ENCODE results near the gene QKI. TPM values are rescaled to one million over a fixed set of nuclear protein-coding genes. Genes with fewer than 3 reads are reported as not detected.

The QKI gene
- total RNA-seq, 1 donor from 2014 or later: 204 TPM

- Histone ChIP-seq H3K79me2 (ENCODE audit: insufficient read depth, low read length) (peaks cover 99% of the 10 kb centered on the region), H3K4me3 (ENCODE audit: insufficient read depth, low read depth, low read length) (no peak overlapping the region), H3K9me3 (ENCODE audit: insufficient read depth, low read depth, low read length) (no peaks in the 10 kb centered on the region), H3K4me1 (ENCODE audit: insufficient read depth, low read length) (peaks cover 22% of the 10 kb centered on the region), H3K36me3 (ENCODE audit: insufficient read depth, low read length) (no peaks in the 10 kb centered on the region), H3K9ac (ENCODE audit: low read length) (no peak overlapping the region), H3K27me3 (ENCODE audit: insufficient read depth, low read length) (no peaks in the 10 kb centered on the region), H2AFZ (ENCODE audit: low read depth, low read length) (no peak overlapping the region), H4K20me1 (ENCODE audit: insufficient read depth, low read length) (peaks cover 55% of the 10 kb centered on the region), H3K27ac (ENCODE audit: low read depth, low read length) (no peak overlapping the region), H3K4me2 (ENCODE audit: low read length) (no peak overlapping the region)
- DNase-seq (ENCODE audit: low read depth) (no peak), FAIRE-seq (no peak)
- H3K27me3 Mint-ChIP-seq (ENCODE audit: low read depth, unreplicated experiment): no peaks in the 10 kb centered on the region
- H3K4me3 Mint-ChIP-seq (ENCODE audit: unreplicated experiment): no peak overlapping the region
- TF ChIP-seq EZH2 (IDR thresholded peaks at IDR 0.05; ENCODE audit: insufficient read depth, low read length): no peak
- no peak for TF ChIP-seq CTCF (IDR thresholded peaks at IDR 0.05; ENCODE audit: insufficient read depth, low read depth, low read length)
- peaks cover 44% of the 10 kb centered on the region for H3K4me1 Mint-ChIP-seq (ENCODE audit: low read depth, unreplicated experiment)
- no peak overlapping the region for H3K27ac Mint-ChIP-seq (ENCODE audit: unreplicated experiment)
- H3K36me3 Mint-ChIP-seq (ENCODE audit: low read depth, unreplicated experiment): no peaks in the 10 kb centered on the region
- H3K9me3 Mint-ChIP-seq (ENCODE audit: unreplicated experiment): no peaks in the 10 kb centered on the region
These were observed 48.7 kb downstream of the QKI start for GRCh38 chr6:163463180-163463579.

GRCh38 chr6:163463795-163464194 lies 49.3 kb downstream of the QKI start:
- Mint-ChIP-seq H3K4me3 (ENCODE audit: unreplicated experiment) (no peak overlapping the region), H3K36me3 (ENCODE audit: low read depth, unreplicated experiment) (no peaks in the 10 kb centered on the region), H3K9me3 (ENCODE audit: unreplicated experiment) (no peaks in the 10 kb centered on the region), H3K27ac (ENCODE audit: unreplicated experiment) (peak overlapping the region; percentile 72), H3K27me3 (ENCODE audit: low read depth, unreplicated experiment) (no peaks in the 10 kb centered on the region), H3K4me1 (ENCODE audit: low read depth, unreplicated experiment) (peaks cover 45% of the 10 kb centered on the region)
- Histone ChIP-seq H3K36me3 (ENCODE audit: insufficient read depth, low read length) (no peaks in the 10 kb centered on the region), H3K4me2 (ENCODE audit: low read length) (no peak overlapping the region), H4K20me1 (ENCODE audit: insufficient read depth, low read length) (peaks cover 51% of the 10 kb centered on the region), H3K79me2 (ENCODE audit: insufficient read depth, low read length) (peaks cover 99% of the 10 kb centered on the region), H3K27ac (ENCODE audit: low read depth, low read length) (no peak overlapping the region), H3K4me1 (ENCODE audit: insufficient read depth, low read length) (peaks cover 16% of the 10 kb centered on the region), H2AFZ (ENCODE audit: low read depth, low read length) (no peak overlapping the region), H3K27me3 (ENCODE audit: insufficient read depth, low read length) (no peaks in the 10 kb centered on the region), H3K9me3 (ENCODE audit: insufficient read depth, low read depth, low read length) (no peaks in the 10 kb centered on the region), H3K4me3 (ENCODE audit: insufficient read depth, low read depth, low read length) (no peak overlapping the region), H3K9ac (ENCODE audit: low read length) (no peak overlapping the region)
- TF ChIP-seq EZH2 (IDR thresholded peaks at IDR 0.05; ENCODE audit: insufficient read depth, low read length): no peak
- no peak for TF ChIP-seq CTCF (IDR thresholded peaks at IDR 0.05; ENCODE audit: insufficient read depth, low read depth, low read length)
- no peak for DNase-seq (ENCODE audit: low read depth)
- FAIRE-seq: no peak

- H4K20me1 ChIP-seq (ENCODE audit: insufficient read depth, low read length): peaks cover 52% of the 10 kb centered on the region
These were observed 52.4 kb downstream of the QKI start for GRCh38 chr6:163466839-163467390.

More at GRCh38 chr6:163466839-163467390, 52.4 kb downstream of the QKI start:
- FAIRE-seq (no peak), DNase-seq (ENCODE audit: low read depth) (peak; percentile 20)
- H3K4me3 Mint-ChIP-seq (ENCODE audit: unreplicated experiment): no peak overlapping the region
- TF ChIP-seq EZH2 (IDR thresholded peaks at IDR 0.05; ENCODE audit: insufficient read depth, low read length) (no peak), CTCF (IDR thresholded peaks at IDR 0.05; ENCODE audit: insufficient read depth, low read depth, low read length) (no peak)
- Histone ChIP-seq H2AFZ (ENCODE audit: low read depth, low read length) (no peak overlapping the region), H3K9ac (ENCODE audit: low read length) (no peak overlapping the region), H3K27me3 (ENCODE audit: insufficient read depth, low read length) (no peaks in the 10 kb centered on the region), H3K4me1 (ENCODE audit: insufficient read depth, low read length) (no peaks in the 10 kb centered on the region), H3K9me3 (ENCODE audit: insufficient read depth, low read depth, low read length) (no peaks in the 10 kb centered on the region), H3K4me3 (ENCODE audit: insufficient read depth, low read depth, low read length) (no peak overlapping the region), H3K27ac (ENCODE audit: low read depth, low read length) (no peak overlapping the region), H3K79me2 (ENCODE audit: insufficient read depth, low read length) (peaks cover 99% of the 10 kb centered on the region), H3K4me2 (ENCODE audit: low read length) (no peak overlapping the region), H3K36me3 (ENCODE audit: insufficient read depth, low read length) (no peaks in the 10 kb centered on the region)
- H3K27ac Mint-ChIP-seq (ENCODE audit: unreplicated experiment): peak overlapping the region; percentile 45
- no peaks in the 10 kb centered on the region for H3K27me3 Mint-ChIP-seq (ENCODE audit: low read depth, unreplicated experiment)
- H3K4me1 Mint-ChIP-seq (ENCODE audit: low read depth, unreplicated experiment): peaks cover 26% of the 10 kb centered on the region
- H3K9me3 Mint-ChIP-seq (ENCODE audit: unreplicated experiment): peaks cover 11% of the 10 kb centered on the region
- peaks cover 19% of the 10 kb centered on the region for H3K36me3 Mint-ChIP-seq (ENCODE audit: low read depth, unreplicated experiment)
